NCI-H187 (cell line): ENCODE results near the gene RECK.
A peak's percentile ranks its signal among the peaks of the same experiment; 100 is the strongest.
"Not testable (repeated sequence)": the region's sequence is repeated elsewhere in the genome, so short reads cannot be mapped to it uniquely, and the experiment has no call there.

Source experiments
- DNase-seq, 2 experiments: peaks; one replicate each; lab custom pipeline; 2025; lab: John Stamatoyannopoulos, UW

Gene RECK

DNA sequence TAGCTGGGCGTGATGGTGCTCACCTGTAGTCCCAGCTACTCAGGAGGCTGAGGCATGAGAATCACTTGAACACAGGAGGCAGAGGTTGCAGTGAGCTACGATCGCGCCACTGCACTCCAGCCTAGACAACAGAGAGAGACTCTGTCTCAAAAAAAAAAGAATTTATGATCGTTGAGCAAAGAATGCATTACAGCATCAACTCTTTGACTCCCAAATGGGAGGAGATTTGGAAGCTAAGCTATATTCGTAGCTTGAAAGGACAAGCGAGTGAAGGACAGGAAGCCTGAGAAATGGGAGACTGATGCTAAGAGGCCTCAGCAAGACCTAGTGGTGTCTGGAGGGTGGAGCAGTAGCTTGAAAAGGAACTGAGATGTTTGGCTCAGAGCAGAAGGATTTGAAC is 122.2 kb downstream of the RECK start:
- DNase-seq = no peak

DNA sequence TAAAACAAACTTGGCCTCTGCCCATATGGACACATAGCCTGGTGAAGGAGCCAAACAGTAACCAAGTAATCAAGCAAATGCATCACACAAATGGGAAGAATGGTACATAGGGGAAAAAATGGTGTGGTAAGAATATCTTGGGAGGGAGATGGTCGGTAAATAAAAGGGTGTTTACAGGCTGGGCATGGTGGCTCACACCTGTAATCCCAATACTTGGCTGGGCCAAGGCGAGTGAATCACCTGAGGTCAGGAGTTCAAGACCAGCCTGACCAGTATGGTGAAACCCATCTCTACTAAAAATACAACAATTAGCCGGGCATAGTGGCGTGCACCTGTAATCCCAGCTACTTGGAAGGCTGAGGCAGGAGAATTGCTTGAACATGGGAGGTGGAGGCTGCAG is 122.8 kb downstream of the RECK start:
- DNase-seq = not testable (repeated sequence)

GRCh38 chr9:36160126-36160525 is 123.4 kb downstream of the RECK start:
- not testable (repeated sequence) for DNase-seq

DNA sequence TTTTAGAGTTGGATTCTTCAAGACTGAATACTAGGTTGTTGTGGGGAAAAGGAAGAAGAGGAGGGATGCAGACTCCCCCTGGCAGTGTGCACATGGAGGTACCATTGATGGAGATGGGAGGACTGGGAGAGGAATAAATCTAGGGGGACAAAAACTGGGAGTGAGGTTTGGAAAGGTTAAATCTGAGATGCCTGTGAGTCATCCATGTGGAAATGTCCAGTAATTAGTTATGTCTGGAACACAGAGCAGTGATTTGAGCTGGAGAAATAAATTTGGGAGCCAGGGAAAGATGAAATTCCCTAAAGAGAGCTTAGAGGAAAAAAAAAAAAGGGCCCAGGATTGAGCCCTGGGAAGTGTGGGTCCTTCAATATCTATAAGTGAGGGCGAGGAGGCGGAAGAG is 124.5 kb downstream of the RECK start:
- DNase-seq = no peak

DNA sequence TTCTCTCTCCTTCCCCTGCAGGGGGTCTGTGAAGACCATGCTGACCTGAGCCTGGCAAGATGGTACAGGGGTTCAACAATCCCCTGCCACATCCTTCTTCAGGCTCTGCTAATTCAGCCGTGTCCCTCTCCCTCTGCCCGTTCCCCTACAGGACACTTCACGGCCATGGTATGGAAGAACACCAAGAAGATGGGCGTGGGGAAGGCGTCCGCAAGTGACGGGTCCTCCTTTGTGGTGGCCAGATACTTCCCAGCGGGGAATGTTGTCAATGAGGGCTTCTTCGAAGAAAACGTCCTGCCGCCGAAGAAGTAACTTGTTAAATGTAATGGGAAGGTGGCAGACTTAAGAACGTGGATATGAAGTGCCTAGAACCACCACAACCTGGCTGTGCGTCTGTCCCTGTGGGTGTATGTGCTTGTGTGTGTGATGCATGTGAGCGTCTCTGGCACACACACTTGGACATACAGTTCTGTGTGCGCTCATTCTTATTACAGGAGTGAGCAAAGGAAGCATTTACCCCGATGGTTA is 125.6 kb downstream of the RECK start:
- no peak for DNase-seq

DNA sequence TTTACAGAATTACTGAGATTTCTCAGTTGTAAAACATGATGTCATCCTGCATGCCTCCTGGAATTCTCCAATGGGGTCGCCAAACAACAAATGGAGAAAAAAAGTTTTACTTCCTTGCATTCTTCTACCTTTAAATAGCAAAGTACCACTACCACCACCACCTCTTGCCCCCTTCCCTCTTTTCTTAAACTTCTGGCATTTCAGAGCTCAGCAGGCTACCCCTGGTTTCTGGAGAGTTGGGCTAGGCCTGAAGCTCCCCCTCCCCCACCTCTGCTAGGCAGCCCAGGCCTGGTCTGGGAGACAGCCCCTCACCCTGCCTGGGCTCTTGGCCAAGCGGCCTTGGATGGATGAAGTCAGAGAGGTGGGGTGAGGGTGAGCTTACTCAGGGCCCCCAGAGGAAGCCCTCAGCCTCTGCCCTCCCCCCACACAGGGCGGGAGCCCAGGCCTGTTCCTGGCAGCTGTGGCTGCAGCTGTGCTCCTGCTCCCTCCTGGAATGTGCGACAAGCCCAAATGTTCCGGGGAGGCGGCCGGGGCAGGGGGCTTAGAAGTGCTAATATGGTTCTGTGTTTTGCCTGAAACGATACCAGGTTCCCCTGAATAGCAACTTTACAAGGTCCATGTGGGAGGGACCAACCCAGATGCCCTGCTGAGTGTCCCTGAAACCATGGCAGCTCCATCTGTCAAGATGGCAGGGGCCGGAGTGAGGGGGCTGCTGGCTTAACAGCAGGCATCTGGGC is 126.5 kb downstream of the RECK start:
- DNase-seq = no peak

- DNase-seq = no peak
Measured at GRCh38 chr9:36163786-36164170, 127.1 kb downstream of the RECK start.

DNA sequence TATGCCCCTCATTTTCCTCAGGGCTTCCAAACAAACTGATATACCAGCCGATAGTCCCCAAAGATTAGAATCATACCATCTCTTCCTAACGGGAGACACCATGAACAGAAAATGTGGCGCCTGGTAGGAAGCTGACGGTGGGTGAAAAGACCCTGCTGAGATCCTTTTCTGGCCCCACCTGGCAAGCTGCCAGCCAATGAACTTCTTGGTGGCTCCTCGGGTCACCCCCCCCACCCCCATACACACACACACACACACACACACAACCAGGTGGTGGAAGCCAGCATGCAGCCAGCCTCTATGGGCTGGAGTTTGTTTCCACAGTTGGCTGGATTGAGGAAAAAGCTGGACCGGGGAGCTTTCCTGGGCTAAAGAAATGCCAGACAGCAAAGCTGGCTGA is 127.7 kb downstream of the RECK start:
- DNase-seq = no peak

DNA sequence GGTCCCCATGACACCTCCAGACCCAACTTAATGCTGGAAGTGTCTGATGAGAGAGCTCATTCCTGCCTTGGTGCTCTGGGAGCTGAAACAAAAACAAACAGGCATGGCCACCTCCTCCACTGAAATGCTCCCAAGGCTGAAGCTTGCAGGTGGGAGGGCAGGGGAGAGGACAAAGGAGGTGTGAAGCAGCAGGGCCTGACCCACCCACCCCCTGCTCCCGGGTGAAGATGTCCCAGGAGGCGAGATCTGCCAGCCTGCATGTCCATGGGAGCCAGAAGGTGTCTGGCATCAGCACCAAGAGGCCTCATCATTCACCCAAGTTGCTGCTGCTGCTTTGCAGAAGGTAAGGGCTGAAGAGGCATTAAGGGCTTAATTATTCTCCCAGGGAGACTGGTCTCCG is 128.3 kb downstream of the RECK start:
- DNase-seq = no peak

DNA sequence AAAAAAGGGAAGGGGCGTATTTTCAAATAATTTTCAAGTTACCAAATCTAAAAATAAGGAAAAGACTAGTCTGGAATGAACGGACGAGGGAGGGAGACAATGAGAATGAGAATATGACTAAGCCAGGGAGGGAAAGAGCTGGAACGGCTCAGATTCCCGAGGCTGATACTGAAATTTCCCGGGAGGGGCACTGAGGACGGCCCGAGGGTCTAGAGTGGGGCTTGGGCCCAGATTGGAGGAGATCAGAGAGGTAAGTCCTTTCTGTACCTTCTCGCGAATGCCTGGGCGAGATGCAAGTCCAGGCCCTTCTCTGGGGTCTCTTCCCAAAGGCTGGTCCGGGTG is 129.1 kb downstream of the RECK start:
- DNase-seq = no peak

- DNase-seq = peak in 1 of 2 experiments; percentile 18
Measured at GRCh38 chr9:36166168-36166927, 129.6 kb downstream of the RECK start.

- no peak for DNase-seq
Measured at GRCh38 chr9:36169166-36169565, 132.5 kb downstream of the RECK start, which contains the start of gene CCIN. CCIN (plus strand) TSS chr9:36169388; CDS start chr9:36169503, 115 bp downstream.

- no peak for DNase-seq
Measured at GRCh38 chr9:36169708-36170107, 133.0 kb downstream of the RECK start.

GRCh38 chr9:36170531-36170930 is 133.8 kb downstream of the RECK start:
- no peak for DNase-seq

DNA sequence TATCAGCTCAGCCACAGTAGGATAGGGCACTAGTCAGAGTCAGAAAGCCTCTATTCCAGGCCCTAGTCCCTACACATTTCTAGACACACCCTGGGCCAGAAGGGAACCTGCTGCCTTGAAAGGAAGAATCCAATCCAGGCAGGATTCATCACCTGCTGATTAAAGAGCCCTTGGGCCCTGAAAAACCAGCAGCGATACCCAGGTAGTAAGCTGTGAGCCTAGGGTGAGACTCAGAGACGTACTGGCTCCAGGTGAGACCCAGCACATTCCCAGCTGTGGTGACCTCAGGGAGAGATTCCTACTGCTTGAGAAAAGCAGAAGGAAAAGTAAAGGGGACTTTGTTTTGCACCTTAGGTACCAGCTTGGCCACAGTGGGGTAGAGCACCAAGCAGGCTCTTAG is 137.1 kb downstream of the RECK start:
- no peak for DNase-seq
